Stimulated activated CD4-positive, alpha-beta T cell treated with anti-CD3 and anti-CD28 coated beads, Interleukin-12 subunit alpha, Interleukin-12 subunit beta, amount 100 ng/mL, for 48 hours (primary cell): ENCODE data around the gene MRPS34.

Source experiments
- DNase-seq, 3 donors: peaks; one replicate each; pipeline ENCODE4 v3.0.0-alpha.2; 2020; ENCODE audit warnings: low read depth in 2 of 3, low spot score in 1 of 3

MRPS34 gene

GRCh38 chr16:1782408-1783264, 9.7 kb upstream of the MRPS34 start, which contains the start of the genes NUBP2 and SPSB3:
Gene NUBP2 (plus strand): TSS chr16:1782960. CDS start chr16:1783021, 61 bp downstream.
Gene SPSB3 (minus strand): TSS chr16:1782571. CDS start chr16:1781483, 1,088 bp downstream.
- peak; percentile 94 to 99 (median 98) for DNase-seq

GRCh38 chr16:1781758-1782407, 8.9 kb upstream of the MRPS34 start:
- DNase-seq, result peak in 1 of 3 donors; percentile 15

DNA sequence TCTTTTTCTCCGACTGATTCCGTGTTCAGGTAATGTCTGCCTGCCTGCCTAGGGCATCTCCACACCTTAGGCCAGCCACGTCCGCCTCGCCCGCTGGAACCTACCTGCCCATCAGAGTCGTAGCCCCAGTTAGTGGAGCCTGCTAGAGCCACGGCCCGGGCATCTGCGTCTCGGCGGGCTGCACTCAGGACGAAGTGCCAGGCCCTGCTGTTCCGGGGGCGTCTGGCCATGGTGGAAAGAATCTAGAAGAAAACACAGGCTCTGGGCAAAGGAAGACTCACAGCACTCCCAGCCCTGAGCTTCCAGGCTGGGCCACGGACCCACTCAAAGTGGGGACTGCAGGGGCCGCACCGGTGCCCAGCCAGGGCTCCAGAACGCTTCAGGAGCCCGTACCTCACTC, 8.3 kb upstream of the MRPS34 start:
- DNase-seq, result no peak

DNA sequence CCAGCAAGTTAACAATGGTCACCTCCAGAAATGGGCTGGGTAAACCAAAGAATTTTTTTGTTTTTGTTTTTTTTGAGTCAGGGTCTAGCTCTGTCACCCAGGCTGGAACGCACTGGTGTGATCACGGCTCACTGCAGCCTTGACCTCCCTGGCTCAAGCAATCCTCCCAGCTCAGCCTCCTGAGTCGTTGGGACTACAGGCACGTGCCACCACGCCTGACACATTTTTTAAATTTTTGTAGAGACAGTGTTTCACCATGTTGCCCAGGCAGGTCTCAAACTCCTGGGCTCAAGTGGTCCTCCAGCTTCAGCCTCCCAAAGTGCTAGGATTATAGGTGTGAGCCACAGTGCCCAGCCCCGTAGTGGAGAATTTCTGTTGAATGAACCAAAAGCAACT, 7.7 kb upstream of the MRPS34 start:
- DNase-seq, result no peak

DNA sequence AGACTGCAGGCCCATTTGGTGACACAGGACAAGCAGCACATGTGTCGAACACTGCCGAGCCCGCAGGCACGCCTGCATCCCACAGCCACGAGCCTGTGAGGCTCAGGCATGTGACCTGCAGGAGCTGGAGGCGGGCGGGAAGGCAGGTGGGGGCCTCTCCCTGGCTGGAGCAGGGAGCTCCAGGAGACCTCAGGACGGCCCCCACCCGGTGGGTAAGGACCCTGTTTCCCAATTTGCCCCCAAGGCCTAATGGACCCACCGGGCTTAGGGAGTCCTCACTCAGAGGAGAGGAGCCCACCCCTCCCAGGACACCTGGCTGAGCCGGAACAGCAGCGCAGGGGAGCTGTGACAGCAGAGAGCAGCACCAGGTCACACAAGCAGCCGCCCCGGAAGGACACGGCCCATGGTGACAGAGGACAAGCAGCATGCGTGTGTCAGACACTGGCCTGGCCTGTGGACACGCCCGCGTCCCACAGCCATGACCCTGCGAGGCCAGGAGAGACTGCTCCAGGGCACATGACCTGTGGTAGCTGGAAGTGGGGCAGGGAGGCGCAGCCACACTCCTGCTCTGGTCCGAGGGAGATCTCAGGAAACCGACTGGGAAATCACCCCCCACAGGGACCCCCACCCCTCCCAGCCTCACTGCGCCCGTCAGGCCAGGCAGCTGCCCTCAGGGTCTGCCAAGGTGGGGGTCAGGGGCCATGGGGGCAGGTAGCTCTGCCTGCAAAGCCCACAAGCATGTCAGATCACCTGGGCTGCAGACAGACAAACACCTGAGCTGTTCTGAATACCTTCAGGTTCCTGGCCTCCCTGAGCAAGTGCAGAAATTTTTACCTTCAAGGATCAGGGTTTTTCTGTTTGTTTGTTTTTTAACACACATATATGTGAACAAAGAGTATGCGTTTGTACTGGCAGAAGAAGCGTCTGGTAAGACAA, 7.1 kb upstream of the MRPS34 start:
- DNase-seq, result no peak

DNA sequence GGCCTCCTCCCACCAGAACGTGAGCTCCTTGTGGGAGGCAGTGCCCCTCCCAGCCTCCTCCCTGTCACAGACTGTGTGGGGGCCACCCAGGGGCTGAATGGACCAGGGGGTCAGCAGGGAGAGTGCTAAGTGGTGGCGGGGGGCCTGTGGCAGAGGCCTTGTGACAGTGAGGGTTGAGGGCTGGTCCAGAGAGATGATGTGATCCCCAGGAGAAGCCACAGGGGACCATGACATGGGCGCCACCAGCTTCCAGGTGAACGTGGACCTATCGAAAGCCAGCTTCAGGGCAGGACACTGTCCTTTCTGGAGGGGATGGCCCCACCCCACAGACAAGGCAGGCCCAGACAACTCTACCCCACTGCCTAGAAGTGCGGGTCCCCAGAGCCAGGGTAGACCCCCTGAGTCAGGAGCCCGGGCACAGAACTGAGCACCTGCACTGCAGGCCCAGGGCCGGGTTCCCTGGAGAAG, 6.3 kb upstream of the MRPS34 start:
- no peak for DNase-seq

DNA sequence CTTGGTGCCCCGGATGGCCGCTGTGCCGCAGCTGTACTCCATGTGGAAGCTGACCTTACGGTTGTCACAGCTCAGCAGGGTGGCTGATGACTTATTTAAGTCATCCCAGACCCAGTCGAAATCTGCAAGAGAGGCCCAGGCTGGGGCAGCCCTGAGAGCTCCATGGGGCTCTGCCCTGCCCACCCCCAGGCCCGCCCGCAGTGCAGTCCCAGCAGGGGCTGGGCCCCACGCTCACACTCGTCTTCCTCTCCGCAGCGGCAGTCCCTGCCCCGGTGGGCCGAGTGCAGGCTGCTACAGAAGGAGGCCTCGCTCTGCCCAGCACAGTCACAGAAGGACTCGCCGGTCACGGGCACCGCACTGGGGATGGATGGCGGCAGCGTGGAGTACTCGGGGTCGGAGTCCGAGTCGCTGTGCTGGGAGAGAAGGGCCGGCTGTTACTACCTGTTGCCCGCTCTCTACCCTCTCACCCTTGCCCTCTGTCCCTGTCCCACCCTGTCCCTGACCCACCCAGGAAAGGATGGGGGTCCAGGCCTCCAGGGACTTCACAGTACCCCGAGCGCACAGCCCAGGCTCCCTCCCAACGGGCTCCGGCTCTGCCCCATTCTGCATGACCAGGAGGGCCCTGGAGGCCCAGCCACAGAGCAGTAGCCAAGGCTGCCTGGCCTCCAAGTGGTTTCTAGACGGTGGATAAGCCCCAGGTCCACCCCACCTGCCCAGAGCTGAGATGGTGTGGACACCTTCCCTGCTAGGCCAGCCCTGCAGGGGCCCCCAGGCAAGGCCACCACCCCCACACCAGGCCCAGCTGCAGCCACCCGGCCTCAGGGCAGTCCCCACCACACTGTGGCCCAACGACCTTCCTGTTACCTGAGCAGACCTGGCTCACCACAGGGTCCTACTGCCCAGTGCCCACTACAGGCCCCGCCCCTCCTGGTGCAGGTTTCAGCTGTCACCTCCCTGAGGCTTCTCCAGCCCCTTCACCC, 5.6 kb upstream of the MRPS34 start:
- no peak for DNase-seq

GRCh38 chr16:1777375-1778199, 4.7 kb upstream of the MRPS34 start:
- no peak for DNase-seq

GRCh38 chr16:1776991-1777374, 4.0 kb upstream of the MRPS34 start:
- DNase-seq, result no peak

DNA sequence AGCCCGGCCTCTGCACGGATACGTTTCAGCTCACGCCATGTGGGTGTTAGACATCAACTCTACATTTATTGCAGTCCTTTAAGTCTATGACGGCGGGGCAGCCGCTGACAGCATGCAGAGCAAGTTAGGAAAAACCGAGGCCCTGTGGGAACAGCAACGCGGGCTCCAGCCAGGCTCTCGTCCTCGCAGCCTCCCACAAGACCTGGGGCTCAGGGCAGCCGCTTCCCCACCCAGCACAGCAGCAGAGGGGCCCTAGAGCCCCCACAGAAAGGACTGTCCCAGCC, 3.7 kb upstream of the MRPS34 start:
- no peak for DNase-seq

GRCh38 chr16:1775846-1776671, 3.1 kb upstream of the MRPS34 start:
- DNase-seq, result no peak

DNA sequence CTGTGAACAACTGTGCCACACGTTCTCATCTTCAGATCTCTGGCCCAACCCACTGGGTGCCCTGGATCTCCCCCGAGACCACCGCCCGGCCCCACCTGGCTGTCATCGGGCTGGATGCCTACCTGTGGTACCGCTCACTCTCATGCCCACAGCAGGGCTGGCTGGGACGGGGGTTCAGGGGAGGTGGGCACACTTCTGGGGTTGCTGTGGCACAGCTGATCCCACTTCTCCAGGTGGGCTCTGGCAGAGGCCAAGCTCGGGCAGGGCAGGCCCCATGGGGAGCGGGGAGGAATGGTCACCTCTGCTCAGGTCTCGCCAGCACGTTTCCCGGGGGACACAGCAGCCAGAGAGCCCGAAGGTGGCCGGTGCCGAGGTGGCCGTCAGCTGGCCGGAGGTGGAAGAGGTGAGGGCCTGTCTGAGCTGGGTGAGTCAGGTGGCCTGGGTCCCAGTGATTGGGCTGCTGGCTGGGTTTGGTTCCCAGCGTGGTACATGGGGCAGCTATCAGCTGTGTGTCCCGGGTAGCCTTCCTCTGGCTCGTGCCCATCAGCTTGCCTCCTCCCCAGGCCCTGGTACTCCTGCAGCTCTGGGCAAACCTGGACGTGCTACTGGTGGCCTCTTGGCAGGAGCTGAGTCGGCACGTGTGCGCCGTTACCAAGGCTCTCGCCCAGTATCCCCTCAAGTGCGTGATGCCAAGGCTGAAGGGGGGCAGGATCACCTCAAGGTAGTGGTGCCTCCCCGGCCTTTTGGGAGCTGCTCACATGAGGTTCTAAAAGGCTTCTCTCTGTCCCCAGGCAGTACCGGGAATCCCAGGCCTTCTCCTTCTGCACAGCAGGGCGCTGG, 2.3 kb upstream of the MRPS34 start:
- no peak for DNase-seq

GRCh38 chr16:1774448-1774780, 1.5 kb upstream of the MRPS34 start:
- no peak for DNase-seq

- peak in 2 of 3 donors; percentile 8 to 16 for DNase-seq
Measured at GRCh38 chr16:1773703-1774447, 941 bp upstream of the MRPS34 start.

DNA sequence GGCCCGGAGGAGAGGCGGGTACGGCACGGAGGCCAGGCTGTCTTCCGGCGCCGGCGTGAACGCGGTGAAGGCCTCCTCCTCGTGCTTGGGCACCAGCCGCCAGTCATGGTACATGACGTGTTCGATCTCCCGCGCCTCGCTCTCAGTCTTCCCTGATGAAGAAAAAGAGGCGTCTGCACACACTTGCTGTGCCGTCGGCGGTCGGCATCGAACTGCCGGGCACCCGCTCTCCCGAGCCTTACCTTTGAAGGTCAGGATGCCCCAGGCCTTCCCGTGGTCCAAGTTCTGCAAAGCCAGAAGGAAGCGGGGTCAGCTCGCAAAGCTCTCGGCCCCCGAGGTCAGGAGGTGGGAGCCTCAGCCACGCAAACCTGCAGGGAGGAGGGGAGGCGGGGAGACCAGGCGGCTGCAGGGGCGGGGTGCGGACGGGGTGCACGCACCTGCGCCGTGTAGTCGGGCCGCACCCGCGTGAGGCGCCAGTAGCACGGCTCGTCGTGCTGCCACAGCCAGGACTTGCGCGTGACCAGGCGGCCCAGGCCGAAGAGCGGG, 499 bp downstream of the MRPS34 start, which contains the start of gene EME2:
Gene EME2 (plus strand): TSS at position 449 of the 546 bp plus-strand sequence. CDS start 418 bp downstream, outside the sequence.
- peak; percentile 40 to 47 (median 41) for DNase-seq

GRCh38 chr16:1771864-1772361, 1.0 kb downstream of the MRPS34 start:
- no peak for DNase-seq
